HG03378 (cell line): ENCODE measurements around the gene INPP5A.
A peak's percentile ranks its signal among the peaks of the same experiment; 100 is the strongest.
"Not testable (repeated sequence)": the region's sequence is repeated elsewhere in the genome, so short reads cannot be mapped to it uniquely, and the experiment has no call there.

Source experiments
- ATAC-seq: cut with Tn5 transposase; IDR thresholded peaks from one replicate; pipeline ENCODE4 v1.9.1; 2021; ENCODE audit warnings: mild to moderate bottlenecking, moderate library complexity; ENCODE audit not compliant: unreplicated experiment

Gene INPP5A

GRCh38 chr10:132592790-132593383, 55.3 kb downstream of the INPP5A start:
- no peak for ATAC-seq

- peak; percentile 65 for ATAC-seq
Observed at GRCh38 chr10:132593389-132593788, 55.8 kb downstream of the INPP5A start.

DNA sequence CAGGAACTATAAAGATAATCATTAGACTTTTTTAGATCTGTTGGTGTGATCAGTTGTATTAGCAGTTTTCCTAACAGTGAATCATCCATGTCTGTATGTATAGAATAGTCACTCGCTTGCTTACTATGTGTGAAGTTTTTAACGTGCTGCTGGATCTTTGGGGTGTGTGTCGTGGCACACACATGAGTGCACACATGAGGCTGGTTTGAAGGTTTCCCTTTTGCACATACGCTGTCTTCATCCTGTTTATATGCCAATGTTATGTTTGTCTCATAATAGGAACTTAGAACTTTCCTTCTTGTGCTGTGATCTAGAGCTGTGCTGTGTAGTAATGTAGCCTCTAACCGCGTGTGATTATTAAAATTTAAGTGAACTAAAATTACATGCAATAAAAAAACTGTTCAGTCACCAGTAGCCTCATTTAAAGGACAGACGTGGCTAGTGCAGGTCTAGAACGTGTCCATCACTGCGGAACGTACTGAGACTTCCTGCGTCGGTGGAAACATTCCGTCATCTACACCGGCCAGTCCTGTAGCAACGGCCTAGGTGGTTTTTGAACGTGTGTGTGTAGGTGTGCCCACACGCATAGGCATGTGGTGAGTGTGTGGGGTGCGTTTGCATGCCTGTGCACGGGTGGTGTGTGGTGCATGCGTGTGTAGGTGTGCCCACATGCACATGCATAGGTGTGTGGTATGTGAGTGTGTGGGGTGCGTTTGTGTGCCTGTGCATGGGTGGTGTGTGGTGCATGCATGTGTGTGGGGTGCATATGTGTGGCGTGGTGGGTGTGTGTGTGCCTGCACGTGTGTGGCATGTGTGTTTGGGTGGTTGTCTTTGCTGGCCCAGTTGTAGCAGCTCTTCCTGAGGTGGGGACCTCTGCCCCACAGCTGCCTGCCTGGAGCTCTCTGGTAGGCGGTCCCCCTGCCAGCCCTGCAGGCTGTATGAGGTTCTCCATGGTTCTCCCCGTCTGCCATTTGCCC, 56.6 kb downstream of the INPP5A start:
- ATAC-seq = peak; percentile 70

GRCh38 chr10:132595021-132595420, 57.4 kb downstream of the INPP5A start:
- no peak for ATAC-seq

GRCh38 chr10:132595854-132596253, 58.3 kb downstream of the INPP5A start:
- ATAC-seq = no peak

DNA sequence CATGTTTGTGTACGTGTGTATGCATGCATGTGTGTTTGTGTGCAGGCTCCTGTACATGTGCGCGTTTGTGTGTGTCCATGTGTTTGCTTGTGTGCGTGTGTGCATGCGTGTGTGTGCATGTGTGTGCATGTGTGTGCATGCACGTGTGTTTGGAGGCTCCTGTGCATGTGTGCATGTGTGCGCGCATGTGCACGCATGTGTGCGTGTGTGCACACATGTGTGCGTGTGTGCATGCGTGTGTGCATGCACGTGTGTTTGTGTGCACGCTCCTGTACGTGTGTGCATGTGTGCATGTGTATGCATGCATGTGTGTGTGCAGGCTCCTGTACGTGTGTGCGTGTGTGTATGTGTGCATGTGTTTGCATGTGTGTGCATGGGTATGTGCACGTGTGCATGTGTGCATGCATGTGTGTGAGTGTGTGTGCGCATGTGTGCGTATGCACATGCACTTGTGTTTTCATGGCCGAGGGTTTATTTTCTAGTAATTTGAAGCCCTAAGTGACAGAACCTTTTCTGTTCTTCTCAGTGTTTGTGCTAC, 59.2 kb downstream of the INPP5A start:
- no peak for ATAC-seq

DNA sequence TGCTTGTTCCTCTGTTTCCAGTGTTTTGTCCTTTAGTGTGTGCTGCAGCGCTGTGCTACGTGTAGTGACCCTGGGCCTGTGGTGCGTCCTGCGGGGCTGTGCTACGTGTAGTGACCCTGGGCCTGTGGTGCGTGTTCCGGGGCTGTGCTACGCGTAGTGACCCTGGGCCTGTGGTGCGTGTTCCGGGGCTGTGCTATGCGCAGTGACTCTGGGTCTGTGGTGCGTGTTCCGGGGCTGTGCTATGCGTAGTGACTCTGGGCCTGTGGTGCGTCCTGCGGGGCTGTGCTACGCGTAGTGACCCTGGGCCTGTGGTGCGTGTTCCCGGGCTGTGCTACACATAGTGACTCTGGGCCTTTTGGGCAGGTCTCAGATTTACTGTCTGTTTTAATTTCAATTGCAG, 60.1 kb downstream of the INPP5A start:
- ATAC-seq = no peak

- ATAC-seq = not testable (repeated sequence)
Observed at GRCh38 chr10:132599023-132599618, 61.5 kb downstream of the INPP5A start.

DNA sequence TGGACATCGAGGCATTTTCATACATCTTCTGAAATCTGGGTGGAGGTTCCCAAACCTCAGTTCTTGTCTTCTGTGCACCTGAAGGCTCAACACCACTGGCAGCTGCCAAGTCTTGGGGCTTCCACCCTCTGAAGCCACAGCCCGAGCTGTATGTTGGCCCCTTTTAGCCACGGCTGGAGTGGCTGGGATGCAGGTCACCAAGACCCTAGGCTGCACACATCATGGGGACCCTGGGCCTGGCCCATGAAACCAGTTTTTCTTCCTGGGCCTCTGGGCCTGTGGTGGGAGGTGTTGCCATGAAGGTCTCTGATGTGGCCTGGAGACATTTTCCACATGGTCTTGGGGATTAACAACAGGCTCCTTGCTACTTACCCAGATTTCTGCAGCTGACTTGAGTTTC, 62.1 kb downstream of the INPP5A start:
- no peak for ATAC-seq

DNA sequence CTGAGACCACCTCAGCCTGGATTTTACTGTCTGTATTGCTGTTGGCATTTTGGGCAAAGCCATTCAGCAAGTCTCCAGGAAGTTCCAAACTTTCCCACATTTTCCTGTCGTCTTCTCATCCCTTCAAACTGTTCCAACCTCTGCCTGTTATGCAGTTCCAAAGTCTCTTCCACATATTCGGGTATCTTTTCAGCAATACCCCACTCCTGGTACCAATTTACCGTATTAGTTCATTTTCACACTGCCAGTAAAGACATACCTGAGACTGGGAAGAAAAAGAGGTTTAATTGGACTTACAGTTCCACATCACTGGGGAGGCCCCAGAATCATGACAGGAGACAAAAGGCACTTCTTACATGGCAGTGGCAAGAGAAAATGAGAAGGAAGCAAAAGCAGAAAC, 62.8 kb downstream of the INPP5A start:
- no peak for ATAC-seq

GRCh38 chr10:132601567-132601966, 64.0 kb downstream of the INPP5A start:
- no peak for ATAC-seq

DNA sequence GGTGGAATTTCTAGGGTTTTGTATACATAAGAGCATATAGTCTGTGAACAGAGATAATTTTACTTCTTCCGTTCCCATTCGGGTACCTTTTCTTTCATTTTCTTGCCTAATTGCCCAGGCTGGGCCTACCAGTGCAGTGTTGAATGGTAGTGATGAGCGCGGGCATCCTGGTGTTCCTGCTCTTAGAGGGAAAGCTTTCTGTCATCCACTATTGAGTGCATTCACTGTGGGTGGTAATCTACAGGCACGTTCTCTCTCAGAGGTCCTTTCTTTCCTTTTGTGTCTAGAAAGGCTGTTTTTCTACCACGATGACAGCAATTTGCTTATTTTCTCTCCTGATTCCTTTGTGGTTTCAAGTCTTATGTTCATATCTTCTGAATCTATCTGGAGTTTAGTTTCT, 65.0 kb downstream of the INPP5A start:
- ATAC-seq = no peak

DNA sequence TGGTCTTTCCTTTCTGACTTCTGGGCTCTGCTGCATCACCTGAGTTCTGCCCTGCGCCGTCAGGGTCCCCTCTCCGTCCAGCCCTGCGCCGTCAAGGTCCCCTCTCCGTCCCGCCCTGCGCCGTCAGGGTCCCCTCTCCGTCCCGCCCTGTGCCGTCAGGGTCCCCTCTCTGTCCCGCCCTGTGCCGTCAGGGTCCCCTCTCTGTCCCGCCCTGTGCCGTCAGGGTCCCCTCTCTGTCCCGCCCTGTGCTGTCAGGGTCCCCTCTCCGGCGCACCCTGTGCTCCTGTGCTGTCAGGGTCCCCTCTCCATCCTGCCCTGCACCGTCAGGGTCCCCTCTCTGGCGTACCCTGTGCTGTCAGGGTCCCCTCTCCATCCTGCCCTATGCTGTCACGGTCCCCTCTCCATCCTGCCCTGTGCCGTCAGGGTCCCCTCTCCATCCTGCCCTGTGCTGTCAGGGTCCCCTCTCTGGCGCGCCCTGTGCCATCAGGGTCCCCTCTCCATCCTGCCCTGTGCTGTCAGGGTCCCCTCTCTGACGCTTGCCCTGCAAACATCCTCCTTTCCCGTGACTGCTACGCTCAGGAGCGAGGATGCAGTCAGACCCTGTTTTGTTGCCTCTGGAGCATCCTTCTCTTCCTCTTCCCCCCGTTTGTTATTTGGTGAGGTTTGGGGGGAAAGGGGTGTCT, 66.4 kb downstream of the INPP5A start:
- ATAC-seq = no peak

- ATAC-seq = no peak
Observed at GRCh38 chr10:132604686-132605085, 67.1 kb downstream of the INPP5A start.

DNA sequence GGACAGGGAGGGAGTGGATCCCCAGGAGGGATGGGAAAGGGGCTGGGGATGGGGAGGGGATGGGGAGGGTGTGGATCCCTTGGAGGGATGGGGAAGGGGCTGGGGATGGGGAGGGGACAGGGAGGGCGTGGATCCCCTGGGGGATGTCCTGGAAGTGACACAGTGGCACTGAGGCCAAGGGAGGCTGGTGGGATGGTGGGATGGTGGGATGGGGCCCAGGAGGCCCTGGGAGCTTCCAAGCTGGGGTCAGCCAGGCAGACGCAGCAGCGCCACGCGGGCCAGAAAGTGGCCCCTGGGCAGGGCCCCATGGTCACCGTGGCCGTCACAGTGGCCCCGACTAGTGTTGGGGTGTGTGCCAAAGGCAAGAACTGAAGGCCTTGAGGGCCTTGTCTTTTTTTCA, 67.8 kb downstream of the INPP5A start:
- ATAC-seq = no peak

- no peak for ATAC-seq
Observed at GRCh38 chr10:132606031-132606491, 68.5 kb downstream of the INPP5A start.

- no peak for ATAC-seq
Observed at GRCh38 chr10:132606536-132607316, 69.1 kb downstream of the INPP5A start.

DNA sequence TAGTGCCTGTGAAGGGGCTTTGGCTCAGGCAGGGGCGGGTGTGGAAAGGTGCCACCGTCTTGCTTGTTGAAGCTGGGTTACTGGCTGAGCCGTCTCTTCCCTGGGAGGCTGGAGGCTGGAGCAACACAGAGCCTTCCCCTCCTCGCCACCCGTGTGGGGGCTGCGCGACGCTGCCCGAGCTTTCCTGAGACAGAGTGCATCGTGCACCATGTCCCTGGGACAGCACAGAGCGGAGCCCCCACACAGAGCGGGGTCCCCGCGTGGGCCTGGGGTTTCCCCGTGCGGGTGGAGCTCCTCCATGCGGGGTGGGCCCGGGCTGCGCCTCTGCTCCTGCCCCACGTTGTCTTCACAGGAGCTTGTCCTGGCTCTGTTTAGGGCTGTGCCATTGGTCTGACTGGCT, 69.9 kb downstream of the INPP5A start:
- no peak for ATAC-seq

DNA sequence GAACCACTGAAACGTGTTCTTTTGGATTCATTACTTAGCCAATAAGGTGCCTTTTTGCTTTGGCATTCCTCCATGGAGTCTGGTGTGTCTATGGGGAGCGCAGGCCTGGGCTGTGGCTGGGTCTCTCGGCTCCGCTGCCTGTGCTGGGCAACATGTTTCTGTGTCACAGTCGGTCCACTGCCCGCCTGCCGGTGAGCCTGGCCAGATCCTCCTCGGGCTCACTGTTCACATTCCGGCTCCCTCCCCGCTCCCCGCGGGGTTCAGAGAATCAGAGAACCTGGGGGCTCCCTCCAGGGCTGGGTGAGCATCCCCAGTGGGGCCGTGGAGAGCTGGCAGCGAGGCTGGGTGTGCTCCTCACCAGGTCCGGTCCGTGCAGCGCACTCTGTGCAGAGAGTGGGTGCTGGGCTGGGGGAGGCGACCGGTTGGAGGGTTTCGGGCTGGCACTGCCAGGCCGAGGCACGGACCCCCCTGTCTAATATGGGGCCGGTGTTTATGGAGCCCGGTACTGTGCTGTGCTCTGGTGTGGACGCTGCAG, 70.4 kb downstream of the INPP5A start:
- no peak for ATAC-seq
